ENCODE data around the gene LPP.

LPP gene

GRCh38 chr3:188905547-188905946 lies 751.6 kb downstream of the LPP start:
- no peak for DNase-seq

- no peak for DNase-seq
Observed at GRCh38 chr3:188906236-188906635, 752.3 kb downstream of the LPP start.

GRCh38 chr3:188908002-188908850 lies 754.3 kb downstream of the LPP start:
- DNase-seq: no peak

- DNase-seq: no peak
Observed at GRCh38 chr3:188911026-188911850, 757.3 kb downstream of the LPP start.

GRCh38 chr3:188913084-188913483 lies 759.1 kb downstream of the LPP start:
- DNase-seq: no peak

- no peak for DNase-seq
Observed at GRCh38 chr3:188914552-188914951, 760.6 kb downstream of the LPP start.

GRCh38 chr3:188915127-188915526 lies 761.2 kb downstream of the LPP start:
- DNase-seq: no peak

GRCh38 chr3:188916934-188917401 lies 763.0 kb downstream of the LPP start:
- DNase-seq: no peak

- DNase-seq: no peak
Observed at GRCh38 chr3:188918093-188918492, 764.1 kb downstream of the LPP start.

GRCh38 chr3:188923671-188924070 lies 769.7 kb downstream of the LPP start:
- no peak for DNase-seq

GRCh38 chr3:188925376-188925775 lies 771.4 kb downstream of the LPP start:
- no peak for DNase-seq

GRCh38 chr3:188926111-188926510 lies 772.2 kb downstream of the LPP start:
- DNase-seq: no peak

- no peak for DNase-seq
Observed at GRCh38 chr3:188926741-188927511, 773.0 kb downstream of the LPP start.

- DNase-seq: no peak
Observed at GRCh38 chr3:188927971-188928370, 774.0 kb downstream of the LPP start.

GRCh38 chr3:188929137-188929536 lies 775.2 kb downstream of the LPP start:
- DNase-seq: no peak

GRCh38 chr3:188931036-188931435 lies 777.1 kb downstream of the LPP start:
- DNase-seq: no peak

GRCh38 chr3:188931531-188931930 lies 777.6 kb downstream of the LPP start:
- DNase-seq: no peak

- no peak for DNase-seq
Observed at GRCh38 chr3:188934989-188935388, 781.0 kb downstream of the LPP start.

- DNase-seq: no peak
Observed at GRCh38 chr3:188936597-188937107, 782.7 kb downstream of the LPP start.

GRCh38 chr3:188937389-188937788 lies 783.4 kb downstream of the LPP start:
- no peak for DNase-seq

- DNase-seq: no peak
Observed at GRCh38 chr3:188938999-188939398, 785.0 kb downstream of the LPP start.

- no peak for DNase-seq
Observed at GRCh38 chr3:188939814-188940572, 786.0 kb downstream of the LPP start.

All from GF-D8 (cell line).